ENCODE data around the gene ARHGAP21. TPM values are rescaled to one million over a fixed set of nuclear protein-coding genes. Genes with fewer than 3 reads are reported as not detected.

ARHGAP21 gene
- polyA plus RNA-seq, 1 donor from 2014 or later = 138 TPM

- Histone ChIP-seq H3K9me2 (ENCODE audit: insufficient read depth, low read length) (no peaks in the 10 kb centered on the region), H3K36me3 (ENCODE audit: insufficient read depth, low read length) (no peaks in the 10 kb centered on the region), H2AFZ (ENCODE audit: low read depth, low read length) (no peak overlapping the region), H3K27ac (ENCODE audit: low read length) (no peak overlapping the region), H3K9ac (ENCODE audit: low read length) (no peak overlapping the region), H3K79me2 (replicated peaks; ENCODE audit: insufficient read depth, low read length) (no peaks in the 10 kb centered on the region), H3K27me3 (ENCODE audit: insufficient read depth, low read depth, low read length) (no peaks in the 10 kb centered on the region), H3K9me3 (ENCODE audit: low read length) (no peaks in the 10 kb centered on the region), H4K20me1 (ENCODE audit: insufficient read depth) (no peaks in the 10 kb centered on the region), H3K4me2 (ENCODE audit: low read length) (no peak overlapping the region), H3F3A (ENCODE audit: insufficient read depth, low read length, poor library complexity, severe bottlenecking) (no peaks in the 10 kb centered on the region), H3K4me3 (ENCODE audit: low read length) (no peak overlapping the region)
- TF ChIP-seq RAD21 (conservative IDR thresholded peaks at IDR 0.05) = no peak
Measured at GRCh38 chr10:24545585-24545984, 178.1 kb downstream of the ARHGAP21 start.

DNA sequence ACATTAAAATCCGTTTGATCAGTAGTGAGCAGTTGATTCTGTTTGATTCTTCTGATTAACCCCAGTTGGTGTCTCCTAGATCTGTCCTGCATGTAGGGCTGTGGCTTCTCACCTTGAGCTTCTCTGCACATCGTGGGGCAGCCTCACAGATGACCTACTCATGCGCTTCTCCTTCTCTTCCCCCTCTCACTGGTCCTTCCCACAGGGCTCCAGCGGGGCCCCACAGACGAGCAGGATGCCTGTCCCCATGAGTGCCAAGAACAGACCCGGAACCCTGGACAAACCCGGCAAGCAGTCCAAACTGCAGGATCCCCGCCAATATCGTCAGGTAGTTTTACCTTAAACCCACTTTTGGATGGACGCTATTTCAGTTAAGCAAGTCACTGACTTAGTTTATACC lies 178.9 kb downstream of the ARHGAP21 start:
- H3F3A ChIP-seq (ENCODE audit: insufficient read depth, low read length, poor library complexity, severe bottlenecking) = no peaks in the 10 kb centered on the region
- TF ChIP-seq EZH2 (IDR thresholded peaks at IDR 0.05; ENCODE audit: borderline replicate concordance, insufficient read depth, low read length, poor library complexity, severe bottlenecking) (no peak), TAF1 (IDR thresholded peaks at IDR 0.05; ENCODE audit: low read depth) (no peak), RAD21 (conservative IDR thresholded peaks at IDR 0.05) (no peak), CTCF (IDR thresholded peaks at IDR 0.05; ENCODE audit: poor library complexity, severe bottlenecking) (no peak), EP300 (conservative IDR thresholded peaks at IDR 0.05; ENCODE audit: poor library complexity, severe bottlenecking) (no peak), POLR2AphosphoS5 (IDR thresholded peaks at IDR 0.05) (no peak), SMC3 (conservative IDR thresholded peaks at IDR 0.05; ENCODE audit: poor library complexity) (no peak), REST (IDR thresholded peaks at IDR 0.05; ENCODE audit: borderline replicate concordance) (no peak), MXI1 (conservative IDR thresholded peaks at IDR 0.05; ENCODE audit: poor library complexity, severe bottlenecking) (no peak)
- no peaks in the 10 kb centered on the region for H3K36me3 ChIP-seq (ENCODE audit: insufficient read depth, low read length)
- H3K4me3 ChIP-seq (ENCODE audit: low read length) = no peak overlapping the region
- no peaks in the 10 kb centered on the region for H3K9me2 ChIP-seq (ENCODE audit: insufficient read depth, low read length)
- H3K9me3 ChIP-seq (ENCODE audit: low read length) = no peaks in the 10 kb centered on the region
- no peak overlapping the region for H3K4me2 ChIP-seq (ENCODE audit: low read length)
- no peak overlapping the region for H2AFZ ChIP-seq (ENCODE audit: low read depth, low read length)
- H3K9ac ChIP-seq (ENCODE audit: low read length) = no peak overlapping the region
- no peaks in the 10 kb centered on the region for H3K79me2 ChIP-seq (replicated peaks; ENCODE audit: insufficient read depth, low read length)
- no peak overlapping the region for H3K27ac ChIP-seq (ENCODE audit: low read length)
- no peaks in the 10 kb centered on the region for H4K20me1 ChIP-seq (ENCODE audit: insufficient read depth)
- no peaks in the 10 kb centered on the region for H3K27me3 ChIP-seq (ENCODE audit: insufficient read depth, low read depth, low read length)

Data from neural cell (in vitro differentiated cells).